HG02588 (cell line): ENCODE results near the gene NLRP9.
A peak's percentile ranks its signal among the peaks of the same experiment; 100 is the strongest.

ENCODE experiments used
- ATAC-seq: cut with Tn5 transposase; IDR thresholded peaks from one replicate; pipeline ENCODE4 v1.9.1; 2021; ENCODE audit warnings: mild to moderate bottlenecking, moderate library complexity; ENCODE audit not compliant: unreplicated experiment

Gene NLRP9

DNA sequence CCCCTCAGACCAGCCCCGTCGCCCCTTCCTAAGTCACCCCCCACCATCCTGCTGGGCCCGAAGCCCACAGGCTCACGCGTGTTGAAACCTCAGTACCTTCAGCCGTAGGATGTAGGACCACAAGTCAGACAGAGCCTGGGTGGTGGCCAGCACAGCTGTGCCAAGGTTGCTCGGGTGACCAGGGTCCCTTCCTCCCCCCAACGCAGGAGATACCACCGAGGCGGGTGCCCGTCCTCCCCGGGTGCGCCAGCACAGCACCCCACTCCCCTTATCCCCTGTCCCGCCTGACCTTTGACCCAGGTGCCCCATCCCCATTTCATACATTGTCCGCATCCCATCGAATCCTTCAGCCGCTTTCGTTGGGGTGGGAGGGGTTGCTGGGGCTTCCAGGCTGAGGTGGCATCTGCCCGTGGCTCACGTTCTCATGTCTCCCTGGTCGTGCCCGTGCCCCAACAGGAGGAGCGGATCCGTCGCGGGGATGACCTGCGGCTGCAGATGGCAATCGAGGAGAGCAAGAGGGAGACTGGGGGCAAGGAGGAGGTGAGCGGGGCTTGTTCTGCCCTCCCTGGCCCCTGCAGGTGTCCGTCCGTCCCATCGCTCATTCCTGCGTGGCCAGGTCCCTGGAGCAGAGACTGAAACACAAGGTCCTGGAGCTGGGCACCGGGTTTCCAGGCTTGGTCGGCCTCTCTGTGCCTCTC is 48.6 kb downstream of the NLRP9 start:
- no peak for ATAC-seq

DNA sequence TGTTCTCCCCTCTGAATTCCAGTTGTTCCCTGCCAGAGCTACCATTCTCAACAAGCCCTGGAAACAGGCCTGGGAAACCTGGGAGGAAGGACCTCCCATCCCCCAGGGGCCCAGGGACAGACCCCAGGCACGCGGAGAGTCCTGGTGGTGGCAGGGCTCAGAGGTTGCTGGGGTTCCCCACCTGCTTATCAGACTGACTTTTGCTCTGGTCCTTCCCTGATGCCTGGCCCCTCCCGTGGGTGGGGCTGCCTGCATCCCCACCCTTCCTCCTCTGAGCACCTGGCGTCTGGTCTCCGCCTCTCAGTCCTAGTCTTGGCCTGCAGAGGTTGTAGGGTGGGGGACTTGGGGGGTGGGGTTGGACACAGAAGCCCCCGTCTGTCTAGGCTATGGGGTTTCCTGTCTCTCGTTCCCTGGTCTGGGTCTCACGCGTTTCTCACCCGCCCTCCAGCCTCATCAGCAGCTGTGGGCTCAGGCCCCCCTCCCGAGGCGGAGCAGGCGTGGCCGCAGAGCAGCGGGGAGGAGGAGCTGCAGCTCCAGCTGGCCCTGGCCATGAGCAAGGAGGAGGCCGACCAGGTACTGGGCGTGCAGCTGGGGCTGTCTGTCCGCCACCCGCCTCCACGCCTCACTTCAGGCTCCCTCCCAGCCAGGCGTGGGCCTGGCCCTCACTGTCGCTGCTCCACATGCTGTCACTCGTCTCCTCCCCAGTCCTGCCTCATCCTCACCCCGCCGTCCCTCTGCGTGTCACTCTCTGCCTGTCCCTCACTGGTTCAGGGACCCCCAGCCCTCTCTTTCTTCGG is 49.6 kb downstream of the NLRP9 start:
- no peak for ATAC-seq

- no peak for ATAC-seq
Observed at GRCh38 chr19:55687281-55688201, 50.7 kb downstream of the NLRP9 start.

- no peak for ATAC-seq
Observed at GRCh38 chr19:55686311-55687050, 51.7 kb downstream of the NLRP9 start.

GRCh38 chr19:55685776-55686175 is 52.4 kb downstream of the NLRP9 start:
- no peak for ATAC-seq

- ATAC-seq = no peak
Observed at GRCh38 chr19:55684946-55685681, 53.1 kb downstream of the NLRP9 start.

DNA sequence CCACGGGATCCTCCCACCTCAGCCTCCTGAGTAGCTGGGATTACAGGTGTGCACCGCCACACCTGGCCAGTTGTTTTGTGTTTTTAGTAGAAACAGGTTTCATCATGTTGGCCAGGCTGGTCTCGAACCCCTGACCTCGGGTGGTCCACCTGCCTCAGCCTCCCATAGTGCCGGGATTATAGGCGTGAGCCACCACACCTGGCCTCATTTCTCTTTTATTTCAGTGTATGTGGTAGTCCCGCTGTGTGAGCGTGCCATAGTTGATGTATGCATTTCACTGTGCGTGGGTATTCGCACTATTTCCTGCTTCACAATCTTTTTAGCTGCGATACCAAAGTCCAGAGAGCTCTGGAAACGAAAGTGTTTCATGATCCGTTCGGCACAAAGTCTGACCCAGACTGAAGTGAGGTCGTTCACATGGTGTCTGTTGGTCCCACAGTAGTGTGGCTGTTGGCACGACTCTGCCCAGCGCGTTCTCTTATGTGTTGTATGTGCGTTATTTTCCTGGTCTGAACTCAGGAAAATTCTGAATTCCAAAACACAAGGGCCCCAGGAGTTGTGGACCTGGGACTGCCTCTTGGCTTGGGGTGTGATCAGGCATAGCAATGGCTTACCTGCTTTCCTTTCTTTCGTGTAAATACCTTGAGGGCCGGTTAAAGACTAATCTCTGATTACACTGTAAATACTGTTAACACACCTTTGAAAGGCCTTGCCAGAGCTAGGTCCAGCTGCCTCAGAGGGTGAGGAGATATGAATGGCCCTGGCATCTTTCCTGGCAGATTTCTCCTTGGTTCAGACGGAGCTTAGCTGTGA is 54.5 kb downstream of the NLRP9 start:
- ATAC-seq = no peak

DNA sequence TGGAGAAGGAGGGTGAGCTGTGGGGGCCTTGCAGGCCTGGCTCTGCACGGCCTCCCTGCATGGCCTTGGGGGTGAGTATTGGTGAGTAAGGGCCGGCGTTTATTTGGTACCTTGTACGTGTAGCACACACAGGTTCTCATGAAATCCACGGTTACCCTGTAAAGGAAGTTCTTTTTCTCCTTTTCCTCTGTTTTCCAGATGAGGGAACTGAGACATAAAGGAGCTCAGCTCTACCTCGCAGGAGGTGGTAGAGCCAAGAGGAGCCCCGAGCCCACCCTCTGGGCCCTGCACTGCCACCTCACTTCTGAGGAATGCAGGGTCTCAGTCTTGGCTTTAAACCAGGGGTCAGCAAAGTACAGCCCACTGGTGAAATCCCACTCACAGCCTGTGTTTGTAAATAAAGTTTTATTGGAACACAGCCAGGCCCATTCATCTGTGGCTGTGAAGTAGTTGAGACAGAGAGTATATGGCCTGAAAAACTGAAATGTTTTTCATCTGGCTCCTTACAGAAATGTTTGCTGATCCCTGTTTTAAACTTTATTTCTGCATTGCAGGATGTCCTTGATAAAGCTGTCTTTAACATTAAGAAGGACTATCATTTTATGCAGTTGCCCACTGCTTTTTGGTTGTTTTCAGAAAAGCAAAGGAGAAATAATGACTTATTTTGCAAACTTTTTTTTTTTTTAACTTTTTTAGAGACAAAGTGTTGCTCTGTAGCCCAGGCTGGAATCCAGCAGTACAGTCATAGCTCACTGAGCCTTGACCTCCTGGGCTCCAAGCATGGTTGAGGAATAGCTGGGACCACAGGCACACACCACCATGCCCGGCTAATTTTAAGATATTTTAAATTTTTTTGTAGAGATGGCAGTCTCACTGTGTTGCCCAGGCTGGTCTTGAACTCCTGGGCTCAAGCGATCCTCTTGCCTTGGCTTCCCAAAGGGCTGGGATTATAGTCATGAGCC is 56.8 kb downstream of the NLRP9 start:
- ATAC-seq = no peak

DNA sequence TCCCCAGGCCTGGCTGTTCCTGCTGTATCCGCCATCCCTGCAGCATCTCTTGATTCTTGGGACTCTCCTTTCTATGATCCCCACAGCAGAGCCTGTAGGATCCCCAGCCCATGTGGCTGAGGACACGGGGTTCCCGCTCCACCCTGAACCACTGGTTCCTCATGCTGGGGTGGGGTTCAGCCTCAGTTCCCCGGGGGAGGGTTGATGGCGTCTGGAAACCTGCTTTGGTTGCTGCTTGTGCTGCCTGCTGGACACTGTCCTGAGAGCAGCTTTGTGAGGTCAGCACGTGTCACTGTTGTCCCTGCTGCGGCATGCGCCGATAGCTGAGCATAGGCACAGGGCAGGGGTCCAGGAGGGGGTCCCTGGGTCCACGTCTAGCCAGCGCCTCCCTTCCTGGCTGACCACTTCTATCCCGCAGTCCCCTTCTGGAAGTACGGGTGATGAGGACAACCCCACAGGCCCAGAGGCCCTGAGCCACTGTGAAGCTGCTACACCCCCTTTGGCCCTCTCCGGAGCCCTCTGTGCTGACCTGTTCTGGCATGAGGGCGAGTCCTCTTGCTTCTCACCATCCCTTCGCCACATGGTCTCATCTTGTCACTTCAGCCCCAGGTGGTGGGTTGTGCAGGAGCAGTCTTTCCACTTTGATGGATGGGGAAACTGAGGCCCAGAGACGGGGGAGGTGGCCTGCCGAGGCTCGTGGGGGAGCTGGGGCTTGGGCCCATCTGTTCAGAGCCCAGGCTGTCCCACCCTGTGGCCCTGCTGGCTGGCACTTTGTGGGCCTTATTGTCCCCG is 57.7 kb downstream of the NLRP9 start:
- ATAC-seq = no peak

DNA sequence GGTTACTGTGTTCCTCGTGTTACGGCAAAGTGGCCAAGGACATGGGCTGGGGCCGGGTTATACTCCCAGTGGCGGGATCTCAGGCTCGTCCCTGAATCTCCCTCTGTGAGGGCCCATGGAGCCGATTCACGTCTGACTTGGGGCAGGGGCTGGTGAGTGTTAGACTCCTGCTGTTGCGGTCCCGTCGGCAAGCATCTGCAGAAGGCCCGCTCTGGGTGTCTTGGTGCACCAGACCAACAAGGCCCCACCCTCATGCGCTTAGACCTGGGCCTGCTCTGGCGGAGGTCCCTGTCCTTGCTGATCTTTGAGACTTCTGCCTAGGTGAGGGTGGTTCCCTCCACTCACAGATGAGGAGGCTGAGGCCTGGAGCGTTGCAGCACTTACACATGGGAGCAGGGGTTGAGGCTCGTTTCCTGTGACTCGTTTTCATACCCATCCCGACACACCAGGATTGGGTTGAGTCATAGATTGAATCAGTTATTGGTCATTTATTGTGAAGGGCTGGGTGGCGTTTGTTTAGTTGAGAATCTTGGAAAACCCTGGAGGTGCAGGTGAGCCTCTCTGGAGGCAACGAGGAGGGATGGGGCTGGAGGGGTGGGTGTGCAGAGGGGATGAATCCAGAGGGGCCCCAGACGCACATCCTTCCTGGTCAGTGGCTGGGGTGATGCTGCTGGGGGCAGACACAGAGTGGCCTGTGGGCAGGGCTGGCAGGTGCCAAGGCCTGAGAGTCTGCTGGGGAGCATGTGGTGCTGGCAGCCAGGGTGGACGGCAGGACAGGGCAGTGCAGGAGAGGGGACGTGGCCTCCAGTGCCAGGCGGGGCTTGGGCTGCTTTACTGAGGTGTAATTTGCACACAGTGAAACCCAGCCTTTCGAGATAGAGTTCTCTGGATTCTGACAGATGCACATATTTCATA is 58.6 kb downstream of the NLRP9 start:
- no peak for ATAC-seq

GRCh38 chr19:55678121-55678671 is 60.0 kb downstream of the NLRP9 start:
- peak; percentile 50 for ATAC-seq

GRCh38 chr19:55677572-55678028 is 60.6 kb downstream of the NLRP9 start:
- ATAC-seq = no peak

DNA sequence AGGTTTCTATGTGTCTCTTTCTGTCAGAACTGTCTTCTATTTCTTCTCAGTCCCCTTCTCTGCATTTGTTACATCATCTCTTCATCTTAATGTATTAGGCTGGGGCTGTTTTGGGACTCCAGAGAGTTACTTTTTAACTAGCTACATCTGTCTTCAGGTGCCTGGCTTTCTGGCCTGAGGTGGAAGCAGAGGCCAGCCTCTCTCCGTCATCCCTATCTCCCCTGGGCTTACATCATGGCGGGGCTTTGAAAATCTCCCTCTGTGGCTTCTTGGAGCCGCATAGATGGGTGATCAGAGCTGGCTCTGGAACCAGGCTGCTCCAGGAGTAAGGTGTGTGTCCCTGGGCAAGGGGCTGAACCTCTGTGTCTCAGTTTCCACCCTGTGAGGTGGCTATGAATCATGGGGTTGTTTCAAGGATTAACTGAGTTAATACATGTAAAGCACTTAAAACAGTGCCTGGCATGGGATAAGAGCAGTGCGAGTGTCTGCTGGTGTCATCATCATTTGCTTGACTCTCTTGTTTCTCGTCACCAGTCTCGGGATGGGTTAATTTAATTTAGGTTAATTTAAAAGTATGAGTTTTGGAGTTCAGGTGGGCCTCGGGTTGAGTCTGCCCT is 61.2 kb downstream of the NLRP9 start:
- no peak for ATAC-seq

DNA sequence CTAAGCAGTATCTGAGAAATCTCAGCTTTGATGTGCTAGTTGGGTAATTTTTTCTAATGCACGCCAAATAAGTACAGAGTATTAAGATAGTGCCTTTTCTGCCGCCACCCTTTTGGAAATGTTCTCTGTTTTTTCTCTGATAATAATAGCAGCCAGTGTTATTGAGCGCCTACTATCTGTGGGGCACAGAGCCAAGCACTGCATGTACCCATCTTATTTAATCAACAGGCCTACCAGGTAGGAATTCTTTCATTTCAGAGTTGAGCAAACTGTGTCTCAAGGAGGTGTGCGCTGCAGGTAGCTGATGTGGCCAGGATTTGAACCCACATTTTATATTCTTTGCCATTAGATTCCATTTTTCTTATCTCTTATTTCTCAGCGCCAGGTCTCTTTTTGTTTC is 61.8 kb downstream of the NLRP9 start:
- ATAC-seq = no peak

GRCh38 chr19:55675661-55676354 is 62.4 kb downstream of the NLRP9 start:
- no peak for ATAC-seq
